T follicular helper cell (primary cell): ENCODE measurements around the gene NFYC.
A peak's percentile ranks its signal among the peaks of the same experiment; 100 is the strongest.

Source experiments
- DNase-seq: peaks from one replicate; pipeline ENCODE4 v3.0.0-alpha.2; 2020; ENCODE audit warnings: low read depth
- total RNA-seq, 2 experiments: gene quantifications; one replicate each; lab custom pipeline; 2026; lab: John Stamatoyannopoulos, UW

Gene NFYC
- total RNA-seq = 45.6 to 55.0 reads per million in 2 experiments

DNA sequence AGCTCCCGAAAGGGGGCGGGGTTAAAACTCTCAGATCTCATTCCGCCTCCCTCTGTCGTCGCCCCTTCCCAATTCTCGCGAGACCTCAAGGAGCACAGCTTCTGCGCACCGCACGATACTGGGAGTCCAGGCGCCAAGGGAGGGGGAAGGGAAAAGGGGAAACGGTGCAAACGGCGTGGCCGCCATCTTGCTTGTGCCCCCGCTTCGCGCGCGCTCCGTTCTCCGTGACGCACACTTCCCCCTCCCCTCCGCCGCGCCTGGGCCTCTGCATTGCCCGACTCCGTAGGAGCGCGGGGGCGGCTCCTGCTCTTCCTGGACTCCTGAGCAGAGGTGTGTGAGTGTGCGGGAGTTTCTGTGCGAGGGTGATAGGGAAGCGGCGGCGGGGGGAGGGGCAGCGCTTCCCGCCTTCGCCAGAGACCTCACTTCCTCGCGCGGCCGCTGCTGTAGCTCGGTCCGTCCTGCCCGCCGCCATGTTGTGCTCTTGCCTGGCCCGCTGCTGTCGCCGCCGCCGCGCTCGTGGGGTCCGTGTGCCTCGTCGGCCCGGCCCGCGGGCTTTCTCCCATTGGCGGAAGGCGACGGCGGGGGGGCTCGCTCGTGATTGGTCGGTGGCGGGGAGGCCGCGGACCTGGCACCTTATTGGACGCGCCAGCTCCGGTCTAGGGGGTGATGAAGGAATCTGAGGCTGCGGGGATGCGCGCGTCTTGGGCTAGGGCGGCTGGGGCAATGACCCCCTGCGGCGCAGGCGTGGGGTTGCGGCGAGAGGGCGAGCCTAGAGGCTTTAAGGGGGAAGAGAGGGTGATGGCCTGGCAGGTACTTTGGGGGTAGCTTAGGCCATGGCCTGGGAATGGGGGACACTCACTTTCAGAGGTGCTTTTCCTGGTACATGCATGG, at the start of gene NFYC:
Gene NFYC (plus strand): TSS at position 167 of the 891 bp plus-strand sequence. CDS start 47,140 bp downstream, outside the sequence.
- DNase-seq = peak; percentile 96

DNA sequence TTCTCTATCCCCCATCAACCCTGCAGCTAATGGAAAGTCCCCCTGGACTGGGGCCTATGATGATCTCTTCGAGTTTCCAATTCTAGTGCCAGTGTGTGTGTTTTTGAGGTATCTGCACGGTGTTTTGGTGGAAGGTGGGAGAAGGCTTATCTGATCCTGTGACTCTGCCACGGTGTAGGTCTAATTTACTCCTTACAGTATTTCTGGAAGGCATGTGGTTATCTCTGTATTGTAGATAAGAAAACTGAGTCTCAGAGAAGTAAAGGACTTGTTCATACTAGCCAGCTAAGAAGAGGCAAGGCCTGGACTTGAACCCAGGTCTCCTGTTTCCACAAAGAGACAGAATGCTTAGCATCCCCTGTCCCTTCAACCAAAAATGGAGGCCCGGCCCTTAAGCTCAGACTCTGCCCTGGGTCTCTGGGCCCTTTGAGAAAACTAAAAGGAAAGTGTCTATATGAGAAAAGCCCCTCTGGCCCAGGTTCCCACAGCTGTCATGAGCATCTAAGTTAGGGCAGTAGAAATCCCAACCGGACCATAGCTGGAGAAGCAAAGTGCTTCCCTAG, 46.3 kb upstream of the NFYC start:
- DNase-seq = no peak

DNA sequence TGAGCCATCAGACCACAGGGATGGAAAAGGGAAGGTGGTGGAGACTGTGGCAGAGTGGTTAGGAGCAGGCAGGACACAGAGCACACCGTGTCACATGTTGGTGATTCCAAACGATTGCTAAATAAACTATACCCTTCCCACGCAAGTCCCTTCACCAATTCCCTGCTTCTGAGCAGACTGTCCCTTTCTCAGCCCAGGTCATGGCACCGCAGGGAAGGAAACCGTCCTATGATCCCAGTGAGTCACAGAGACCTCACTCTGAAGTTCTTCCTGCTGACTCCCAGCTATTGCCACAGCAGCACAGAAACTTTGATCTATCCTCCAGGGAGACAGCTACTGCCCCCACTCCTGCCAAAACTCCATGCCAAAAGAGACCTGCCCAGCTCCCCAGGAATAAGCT, 45.2 kb upstream of the NFYC start:
- DNase-seq = no peak

DNA sequence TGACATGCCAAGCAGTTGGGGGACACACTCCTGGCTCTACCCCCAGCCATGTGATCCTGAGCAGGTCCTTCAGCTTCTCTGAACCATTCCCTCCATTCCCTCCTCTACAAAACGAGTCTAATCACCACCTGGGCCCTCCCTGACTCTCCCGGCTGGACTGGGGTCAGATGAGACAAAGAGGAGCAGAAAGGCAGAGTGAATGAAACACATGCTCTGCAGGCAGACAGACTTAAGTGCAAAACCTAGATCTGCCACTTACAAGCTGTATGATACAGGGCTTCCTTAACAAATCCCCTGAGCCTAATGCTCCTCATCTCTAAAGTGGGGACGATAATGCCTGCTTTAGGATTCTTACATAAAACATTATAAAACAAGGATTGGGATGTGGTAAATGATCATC, 43.3 kb upstream of the NFYC start:
- no peak for DNase-seq

DNA sequence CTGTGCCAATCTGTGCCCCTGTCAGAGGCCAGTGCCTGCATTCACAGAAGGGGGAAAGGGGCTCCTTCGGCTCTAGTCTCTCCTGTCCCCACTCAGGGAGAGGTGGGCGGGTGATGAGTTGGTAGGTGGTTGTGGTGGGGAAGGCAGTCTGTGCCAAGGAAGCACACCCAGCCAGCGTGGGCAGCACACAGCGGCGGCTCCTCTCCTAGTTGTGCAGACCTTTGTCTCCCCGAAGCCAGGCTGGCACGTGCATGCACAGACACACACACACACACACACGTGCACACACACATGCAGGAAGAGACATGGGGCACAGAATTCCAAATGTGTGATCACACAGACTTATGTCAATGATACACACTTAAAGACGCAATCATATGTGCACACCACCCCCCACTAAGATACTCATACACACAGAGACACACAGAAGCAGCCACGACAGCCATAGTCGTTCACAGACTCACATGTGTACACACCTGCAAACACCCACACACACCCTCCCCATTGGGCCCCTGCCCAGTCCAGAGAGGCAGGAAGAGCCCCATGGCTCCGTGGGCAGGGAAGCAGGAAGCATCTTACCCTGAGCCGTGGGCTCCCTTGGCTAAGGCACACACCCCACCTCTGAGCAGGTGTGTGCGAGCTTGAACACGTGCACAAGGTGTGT, 42.4 kb upstream of the NFYC start:
- no peak for DNase-seq

DNA sequence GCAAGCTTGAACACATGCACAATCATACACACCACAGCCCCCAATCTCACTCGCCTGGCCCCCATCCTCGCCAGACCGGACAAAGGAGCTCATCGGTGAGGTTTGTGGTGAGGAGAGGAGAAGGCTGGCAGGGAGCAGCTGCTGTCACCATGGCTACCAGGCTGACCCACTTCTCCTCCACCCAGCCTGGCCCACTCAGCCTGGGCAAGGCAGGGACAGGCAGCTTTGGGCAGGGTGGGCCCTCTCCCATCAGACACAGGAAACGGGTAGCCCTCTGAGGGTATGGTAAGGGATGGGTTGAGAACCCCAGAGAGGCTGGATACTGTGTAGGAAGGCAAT, 41.9 kb upstream of the NFYC start:
- no peak for DNase-seq

DNA sequence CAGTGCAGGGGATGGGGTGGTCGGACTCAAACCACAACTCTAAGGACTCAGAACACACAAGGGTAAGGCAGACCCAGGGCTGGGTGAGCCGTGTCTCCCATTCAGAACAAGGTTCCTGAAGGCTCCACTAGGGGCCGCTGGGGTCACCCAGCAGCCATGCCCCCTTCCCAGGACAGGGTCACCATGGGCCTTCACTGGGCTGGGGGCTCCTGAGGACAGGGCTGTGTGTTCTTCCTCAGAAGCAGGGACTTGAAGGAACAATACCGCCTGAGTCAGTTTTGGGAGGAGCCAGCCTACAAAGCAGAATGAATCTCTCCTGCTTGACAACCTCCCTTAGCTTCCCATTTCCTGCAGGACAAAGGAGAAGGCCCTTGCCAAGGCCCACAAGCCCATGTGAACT, 41.4 kb upstream of the NFYC start:
- DNase-seq = no peak

DNA sequence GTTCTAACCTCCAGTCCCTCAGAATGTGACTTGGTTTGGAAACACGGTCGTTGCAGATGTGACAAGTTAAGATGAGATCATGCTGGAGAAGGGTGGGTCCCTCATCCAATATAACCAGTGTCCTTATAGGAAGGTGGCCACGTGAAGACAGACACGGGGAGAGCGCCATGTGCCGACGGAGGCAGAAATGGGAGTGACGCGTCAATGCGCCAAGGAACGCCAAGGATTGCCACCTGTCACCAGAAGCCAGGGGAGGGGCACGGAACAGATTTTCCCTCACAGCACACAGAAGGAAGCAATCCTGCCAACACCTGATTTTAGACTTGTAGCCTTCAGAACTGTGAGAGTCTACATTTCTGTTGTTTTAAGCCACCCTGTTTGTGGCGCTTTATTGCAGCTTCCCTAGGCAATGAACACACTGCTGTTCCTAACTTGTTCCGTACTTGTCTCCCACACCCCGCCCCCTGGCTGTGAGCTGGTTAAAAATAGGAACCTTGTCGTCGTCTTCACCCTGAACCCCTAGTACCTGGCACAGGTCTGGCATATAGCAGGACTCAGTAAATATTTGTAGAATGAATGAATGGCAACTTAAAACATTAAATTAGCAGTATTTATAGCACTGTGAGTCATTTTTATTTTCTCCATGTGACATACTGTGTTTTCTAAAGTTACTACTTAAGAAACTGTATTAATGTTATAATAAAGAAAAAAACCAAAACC, 40.2 kb upstream of the NFYC start:
- DNase-seq = no peak

DNA sequence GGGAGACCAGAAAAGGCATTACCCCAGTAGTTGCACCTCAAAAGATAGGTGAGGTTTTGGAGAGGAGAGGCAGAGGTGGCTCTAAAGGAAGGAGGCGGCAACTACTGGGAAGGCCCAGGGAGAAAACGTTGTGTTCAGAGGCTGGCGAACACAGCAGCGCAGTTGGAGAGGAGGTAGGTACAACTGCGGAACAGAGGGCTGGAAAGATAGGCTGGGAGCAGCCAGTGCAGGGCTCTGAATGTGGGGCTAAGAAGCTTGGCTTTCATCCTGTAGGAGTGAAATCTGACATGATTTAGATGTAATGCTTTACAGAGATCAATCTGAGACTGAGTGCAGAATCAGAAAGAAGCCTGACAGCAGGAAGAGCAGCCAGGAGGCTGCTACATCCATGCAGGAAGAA, 39.0 kb upstream of the NFYC start:
- no peak for DNase-seq

DNA sequence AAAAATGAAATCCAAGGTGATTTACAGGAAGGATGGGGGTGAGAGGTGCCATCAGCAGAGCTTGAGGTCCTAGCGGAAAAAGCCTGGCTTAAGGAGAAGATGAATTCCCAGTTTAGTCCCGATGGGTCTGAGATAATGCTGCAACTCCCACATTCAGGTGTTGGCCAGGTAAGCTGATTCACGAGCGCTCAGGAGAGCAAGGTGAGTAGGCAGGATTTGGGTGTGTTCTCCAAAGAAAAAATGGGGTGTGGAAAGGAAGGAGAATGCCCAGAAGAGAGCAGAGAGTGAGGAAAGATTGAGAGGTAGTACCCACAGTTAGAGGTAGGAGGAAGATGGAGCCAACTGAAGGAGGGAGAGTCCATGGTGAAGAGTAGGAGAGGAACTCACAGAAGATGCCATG, 38.5 kb upstream of the NFYC start:
- no peak for DNase-seq

DNA sequence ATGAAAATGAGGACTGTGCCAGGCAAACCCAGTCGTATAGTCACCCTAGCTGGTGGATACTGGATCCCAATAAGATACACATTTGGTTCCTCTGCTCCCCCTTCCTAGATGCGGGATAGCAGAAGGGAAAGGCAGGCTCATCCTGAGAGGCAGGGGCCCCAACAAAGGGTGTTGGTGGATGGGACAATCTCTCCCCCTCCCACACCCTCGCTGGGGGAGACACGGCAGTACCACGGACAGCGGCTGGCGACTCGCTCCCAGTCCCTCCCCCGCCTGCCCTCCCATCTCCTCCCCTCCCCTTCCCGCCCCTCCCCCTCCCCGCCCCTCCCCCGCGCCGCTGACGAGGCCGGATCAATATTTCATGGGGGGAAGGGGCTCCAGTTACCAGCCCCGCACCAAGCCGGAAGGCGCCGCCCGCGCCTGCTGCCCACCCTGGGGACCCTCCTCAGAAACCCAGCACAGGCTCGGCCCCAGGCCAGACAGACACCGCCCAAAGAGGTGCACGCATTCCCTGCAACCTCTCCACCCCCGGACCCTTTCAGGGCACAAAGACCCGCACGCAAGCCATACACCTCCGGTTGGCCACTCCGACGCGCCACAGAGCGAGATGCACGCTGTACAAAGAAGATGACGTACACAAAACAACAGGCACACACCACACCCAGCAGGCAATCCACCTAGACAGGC, 37.5 kb upstream of the NFYC start:
- no peak for DNase-seq

DNA sequence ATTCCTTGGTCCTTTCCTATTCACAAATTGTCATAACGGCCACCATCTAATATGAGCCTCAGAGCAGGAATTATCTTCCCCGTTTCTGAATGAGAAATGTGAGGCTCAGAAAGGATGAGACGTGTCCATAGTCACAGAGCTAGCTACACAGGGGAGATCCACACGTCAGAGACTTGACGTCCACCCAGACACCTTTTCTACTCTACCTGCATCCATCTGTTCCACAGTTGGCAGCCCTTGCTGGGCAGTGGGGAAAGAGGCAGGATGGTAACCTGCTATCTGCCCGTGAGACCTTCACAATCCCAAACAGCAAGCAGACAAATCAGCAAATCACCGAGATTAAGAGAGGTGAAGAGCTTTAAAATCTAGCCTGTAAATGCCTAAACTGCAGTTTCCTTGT, 34.5 kb upstream of the NFYC start:
- DNase-seq = no peak

DNA sequence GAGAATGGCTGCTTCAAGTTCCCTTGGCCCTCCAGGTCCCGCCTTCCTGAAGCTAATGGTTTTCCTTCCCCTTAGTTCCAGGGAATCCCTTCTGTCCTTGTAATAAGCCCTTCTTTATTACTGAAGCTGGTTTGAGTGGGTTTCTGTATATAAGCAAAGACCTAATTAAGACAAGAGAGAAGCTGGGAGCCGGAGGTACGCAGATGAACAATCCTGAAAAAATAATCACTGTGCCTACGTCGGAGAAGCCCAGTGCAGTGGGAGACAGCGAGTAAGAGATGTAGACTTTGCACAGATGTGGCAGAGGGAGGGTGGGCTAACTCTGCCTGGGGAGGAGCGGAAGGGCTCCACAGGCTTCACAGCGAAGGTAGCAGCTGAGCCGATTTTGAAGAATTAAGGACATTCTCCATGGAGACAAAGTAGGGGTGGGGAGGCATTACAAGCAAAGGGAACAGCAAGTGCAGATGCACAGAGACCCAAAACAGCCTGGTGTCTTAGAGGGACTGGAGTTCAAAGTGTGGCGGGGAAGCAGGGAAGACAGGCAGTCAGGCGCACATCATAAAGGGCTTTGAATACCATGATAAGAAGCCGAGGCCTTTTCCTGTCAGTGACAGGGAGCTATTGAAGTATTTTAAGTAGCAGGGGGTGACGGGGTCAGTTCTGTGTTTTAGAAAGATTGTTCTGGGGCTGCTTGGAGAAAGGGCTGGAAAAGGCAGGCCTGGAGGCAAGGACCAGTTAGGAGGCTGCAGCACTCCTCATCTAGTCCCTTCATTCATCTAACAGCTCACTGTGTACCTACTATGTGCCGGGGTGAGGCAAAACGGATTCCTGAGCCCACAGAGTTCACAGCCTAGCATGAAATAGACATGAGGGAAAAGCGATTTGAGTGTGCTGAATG, 32.5 kb upstream of the NFYC start:
- no peak for DNase-seq

DNA sequence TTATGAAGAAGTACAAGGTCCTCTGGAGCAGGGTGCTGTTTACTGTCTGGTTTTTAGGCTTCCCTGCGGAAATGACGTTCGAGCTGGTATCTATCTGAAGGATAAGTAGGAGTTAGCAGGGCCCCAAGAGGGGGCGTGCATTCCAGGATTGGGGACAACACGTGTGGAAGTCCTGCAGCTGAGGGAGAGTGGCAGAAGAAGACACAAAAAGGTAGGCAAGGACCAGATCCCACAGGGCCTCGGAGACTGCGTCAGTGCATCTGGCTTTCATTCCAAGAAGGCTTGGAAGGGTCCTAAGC, 31.9 kb upstream of the NFYC start:
- DNase-seq = no peak

DNA sequence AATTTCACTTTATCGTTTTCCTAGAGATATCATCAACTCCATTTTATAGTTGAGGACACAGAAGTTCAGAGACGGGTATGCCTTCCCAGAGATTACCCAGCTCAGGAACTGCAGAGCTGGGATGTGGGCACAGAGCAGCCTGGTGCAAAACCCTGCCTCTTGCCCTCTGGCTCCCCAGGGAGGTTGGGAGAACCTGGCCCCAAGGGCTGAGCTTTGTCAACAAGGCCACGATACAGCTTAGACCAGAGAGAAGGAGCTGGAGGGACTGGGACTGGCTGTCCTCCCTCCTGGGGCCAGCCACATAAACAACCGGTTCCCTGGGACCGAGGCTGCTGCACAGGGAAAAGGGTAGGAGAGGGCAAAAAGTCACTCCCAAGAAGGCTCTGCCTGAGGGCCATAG, 29.8 kb upstream of the NFYC start:
- DNase-seq = no peak

DNA sequence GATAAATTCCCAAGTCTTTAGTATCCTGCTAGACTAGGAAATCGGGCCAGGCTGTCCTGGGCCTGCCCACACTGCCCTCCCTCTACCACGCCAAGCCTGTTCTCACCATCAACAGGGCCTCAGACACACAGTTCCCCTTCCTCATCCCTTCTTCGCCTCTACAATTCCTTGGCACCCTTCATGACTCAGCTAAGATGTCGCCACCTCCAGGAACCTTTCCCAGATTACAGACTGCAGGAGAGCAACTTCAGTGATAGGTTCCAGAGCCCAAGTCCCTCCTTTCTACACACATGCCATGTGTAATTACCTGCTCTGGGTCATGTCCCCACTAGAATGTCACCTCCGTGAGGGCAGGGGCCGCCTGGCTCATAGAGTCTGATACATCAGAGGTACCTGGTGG, 29.4 kb upstream of the NFYC start:
- no peak for DNase-seq

DNA sequence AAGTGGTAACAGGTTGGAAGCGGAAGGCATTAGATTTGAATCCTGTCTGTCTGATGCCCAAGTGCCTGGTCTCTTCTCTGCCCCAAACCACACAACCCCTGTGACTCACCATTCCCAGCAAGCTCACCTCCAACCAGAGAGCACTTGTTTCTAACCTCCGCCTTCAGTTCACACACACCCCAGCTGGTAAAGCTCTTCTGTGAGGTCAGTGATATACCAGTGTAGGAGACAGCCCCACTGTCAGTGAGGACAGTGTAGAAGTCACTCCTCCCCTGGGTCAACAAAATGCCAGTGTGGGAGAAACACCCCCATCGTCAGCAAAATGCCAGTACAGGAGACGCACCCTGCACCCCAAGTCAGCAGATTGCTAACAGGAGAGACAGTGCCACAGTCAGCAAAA, 28.6 kb upstream of the NFYC start:
- DNase-seq = no peak

DNA sequence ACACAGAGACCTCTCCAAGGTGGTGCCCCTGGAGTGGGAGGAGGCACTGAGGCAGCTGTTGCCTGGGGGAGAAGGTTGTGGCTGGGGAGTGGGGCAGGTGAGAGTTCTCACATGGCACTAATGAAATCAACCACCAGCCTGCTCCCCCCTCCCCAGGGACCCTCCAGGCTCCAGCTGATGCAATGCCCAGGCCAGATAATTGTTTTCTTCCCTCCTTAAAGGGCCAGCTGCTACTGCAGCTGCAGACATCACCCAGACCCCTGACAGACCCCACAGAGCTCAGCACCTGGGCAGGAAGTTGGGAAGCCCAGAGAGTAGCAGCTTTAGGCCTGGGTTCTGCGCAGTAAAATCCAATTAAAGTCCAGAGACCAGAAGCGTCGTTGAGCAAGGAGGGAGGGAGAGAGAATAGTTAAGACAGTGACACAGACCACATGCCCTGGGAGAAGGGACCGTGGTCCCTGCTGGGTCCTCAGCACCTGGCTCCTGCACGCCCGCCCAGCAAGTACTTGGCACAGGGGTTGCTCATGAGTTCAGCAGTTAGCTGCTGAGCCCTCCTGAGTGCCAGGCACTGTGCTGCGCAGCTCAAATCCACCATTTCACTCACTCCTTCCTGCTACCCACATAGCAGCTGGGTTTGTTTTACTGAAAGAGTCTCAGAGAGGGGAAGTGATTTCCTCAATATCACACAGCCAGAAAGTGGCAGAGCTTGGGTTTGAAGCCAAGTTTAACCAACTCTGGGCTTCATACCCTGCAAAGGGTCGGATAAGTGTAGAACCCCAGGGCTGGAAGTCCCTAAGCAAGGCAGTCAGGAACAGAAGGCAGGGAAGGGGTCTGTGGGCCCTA, 28.0 kb upstream of the NFYC start:
- DNase-seq = no peak

DNA sequence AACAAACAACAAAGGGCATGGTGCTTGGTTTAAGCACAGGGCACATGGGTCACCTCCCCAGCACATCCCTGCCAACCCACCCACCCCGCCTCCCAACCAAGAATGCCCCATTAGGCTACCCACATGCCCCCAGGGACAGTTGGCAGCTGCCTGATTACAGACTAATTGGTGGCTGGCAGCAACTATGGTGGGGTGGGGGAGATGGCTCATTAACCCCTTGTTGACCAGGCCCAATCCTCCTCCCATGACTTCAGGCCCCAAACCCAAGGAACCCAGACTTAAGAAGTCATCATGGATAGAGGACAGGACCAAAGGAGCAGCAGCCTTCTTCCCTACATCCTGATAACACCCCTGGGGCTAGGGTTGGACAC, 27.4 kb upstream of the NFYC start:
- no peak for DNase-seq

DNA sequence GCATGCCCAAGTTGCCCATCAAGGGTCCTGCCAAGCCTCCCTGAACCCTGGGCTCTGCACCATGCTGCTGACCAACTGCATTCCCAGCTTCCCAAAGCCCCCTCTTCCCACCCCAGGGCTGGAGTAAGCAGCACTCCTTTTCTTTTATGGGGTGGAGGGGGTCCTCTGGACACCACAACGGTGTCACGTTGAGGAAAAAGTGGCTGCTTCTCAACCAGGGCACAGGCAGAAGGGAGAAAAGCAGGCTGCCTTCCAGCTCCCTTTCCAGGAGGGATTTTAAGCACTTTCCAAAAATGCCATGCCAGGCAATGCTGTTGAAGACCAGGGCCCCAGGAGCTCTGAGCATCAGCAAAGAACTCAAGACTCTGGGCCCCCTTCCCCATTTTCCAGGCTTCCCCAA, 26.7 kb upstream of the NFYC start:
- no peak for DNase-seq
